HuH-7.5 (cell line): ENCODE measurements around the gene ALDH1A2.
"Not testable (repeated sequence)": the region's sequence is repeated elsewhere in the genome, so short reads cannot be mapped to it uniquely, and the experiment has no call there.

Experiments
- DNase-seq: peaks from one replicate; pipeline ENCODE4 v3.0.0; 2011; ENCODE audit warnings: low spot score

Gene ALDH1A2

DNA sequence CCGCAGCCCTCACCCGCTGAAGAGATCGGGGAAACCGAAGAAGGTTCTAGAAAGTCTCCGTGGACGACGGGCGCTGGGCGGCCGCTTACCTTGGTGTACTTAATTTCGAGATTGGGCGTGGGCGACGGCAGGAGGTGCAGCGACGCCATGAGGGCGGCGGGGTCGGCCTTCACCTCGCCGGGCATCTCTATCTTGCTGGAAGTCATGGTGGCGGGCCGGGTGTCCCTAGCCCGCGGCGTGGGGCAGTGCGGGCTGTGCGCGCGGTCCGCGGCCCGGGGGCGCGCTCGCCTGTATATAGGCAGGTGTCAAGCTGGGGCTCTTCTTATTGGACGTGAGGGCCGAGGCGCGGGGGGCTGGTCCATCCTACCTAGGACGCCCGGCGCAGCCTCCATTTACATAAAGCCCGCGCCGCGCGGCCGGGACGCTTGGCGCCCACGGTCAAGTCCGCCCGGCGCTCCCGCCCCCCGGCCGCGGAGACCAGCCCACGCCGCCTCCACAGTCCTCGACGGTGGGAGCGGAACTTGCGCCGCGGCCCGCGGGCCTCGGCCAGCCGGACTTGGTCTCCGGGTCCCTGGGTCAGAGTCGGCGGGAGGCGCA lies at the start of gene ALDH1A2:
TSS of gene ALDH1A2 (minus strand) at position 267 of the 597 bp plus-strand sequence. CDS start at position 206, 61 bp downstream.
- DNase-seq = no peak

DNA sequence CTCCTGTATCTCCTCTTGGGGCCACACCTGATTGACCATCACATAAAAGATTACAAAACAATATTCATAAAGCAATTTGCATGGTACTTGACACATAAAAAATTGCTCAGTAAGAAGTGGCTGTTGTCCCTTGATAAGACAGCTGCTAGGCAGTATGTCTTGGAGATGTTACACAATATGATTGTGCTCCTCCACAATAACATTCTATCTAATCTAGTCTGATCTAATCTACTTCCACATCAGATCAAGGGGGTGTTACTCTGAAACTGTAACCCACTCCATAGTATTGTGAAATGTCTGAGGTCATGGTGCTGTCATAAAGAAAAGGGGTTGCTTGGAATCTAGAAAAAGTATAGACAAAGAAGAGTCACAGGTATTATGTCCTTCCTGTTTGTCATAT lies 49.3 kb upstream of the ALDH1A2 start:
- DNase-seq = no peak

DNA sequence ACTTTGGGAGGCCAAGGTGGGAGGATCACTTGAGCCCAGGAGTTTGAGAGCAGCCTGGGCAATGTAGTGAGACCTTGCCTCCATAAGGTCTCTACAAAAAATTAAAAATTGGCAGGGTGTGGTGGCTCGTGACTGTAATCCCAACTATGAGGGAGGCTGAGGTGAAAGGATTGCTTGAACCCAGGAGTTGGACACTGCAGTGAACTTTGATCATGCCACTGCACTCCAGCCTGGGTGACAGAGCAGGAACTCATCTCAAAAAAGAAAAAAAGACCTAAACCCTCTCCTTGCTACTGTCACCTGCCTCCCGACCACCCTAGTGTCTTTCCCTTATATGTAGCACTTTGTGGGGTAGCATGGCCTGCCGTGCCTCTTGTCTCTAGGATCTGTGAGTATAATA lies 48.9 kb upstream of the ALDH1A2 start:
- DNase-seq = no peak

DNA sequence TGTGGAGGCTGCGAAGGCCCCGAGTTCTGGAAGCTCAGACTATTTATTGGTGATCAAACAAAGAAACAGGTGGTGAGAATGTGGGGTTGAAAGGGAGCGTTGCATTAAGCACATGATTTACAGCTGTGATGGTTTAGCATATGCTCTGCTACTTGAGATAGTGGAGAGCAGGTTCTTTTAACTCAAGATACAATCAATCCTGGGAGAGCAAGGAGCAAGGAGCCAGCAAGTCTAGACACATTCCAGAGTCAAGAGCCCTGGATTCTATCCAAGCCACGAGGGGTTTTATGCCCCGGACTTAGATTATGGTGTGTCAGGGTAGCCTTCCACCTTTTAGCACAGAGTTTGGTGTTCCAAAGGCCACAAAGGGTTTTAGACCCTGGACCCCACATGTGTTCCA lies 47.8 kb upstream of the ALDH1A2 start:
- not testable (repeated sequence) for DNase-seq

DNA sequence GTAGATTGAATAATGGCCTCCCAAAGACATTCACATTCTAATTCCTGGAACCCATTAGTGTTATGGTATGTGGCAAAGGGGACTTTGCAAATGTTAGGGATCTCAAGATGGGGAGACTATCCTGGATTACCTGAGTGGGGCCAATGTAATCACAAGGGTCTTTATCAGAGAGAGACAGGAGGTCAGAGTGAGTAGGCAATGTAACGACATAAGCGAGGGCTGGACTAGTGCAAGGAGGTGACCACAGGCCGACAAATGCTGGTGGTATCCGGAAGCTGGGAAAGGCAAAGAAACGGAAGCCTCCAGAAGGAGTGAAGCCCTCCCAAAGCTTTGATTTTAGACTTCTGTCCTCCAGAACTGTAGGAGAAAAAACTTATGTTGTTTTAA lies 46.2 kb upstream of the ALDH1A2 start:
- DNase-seq = no peak

DNA sequence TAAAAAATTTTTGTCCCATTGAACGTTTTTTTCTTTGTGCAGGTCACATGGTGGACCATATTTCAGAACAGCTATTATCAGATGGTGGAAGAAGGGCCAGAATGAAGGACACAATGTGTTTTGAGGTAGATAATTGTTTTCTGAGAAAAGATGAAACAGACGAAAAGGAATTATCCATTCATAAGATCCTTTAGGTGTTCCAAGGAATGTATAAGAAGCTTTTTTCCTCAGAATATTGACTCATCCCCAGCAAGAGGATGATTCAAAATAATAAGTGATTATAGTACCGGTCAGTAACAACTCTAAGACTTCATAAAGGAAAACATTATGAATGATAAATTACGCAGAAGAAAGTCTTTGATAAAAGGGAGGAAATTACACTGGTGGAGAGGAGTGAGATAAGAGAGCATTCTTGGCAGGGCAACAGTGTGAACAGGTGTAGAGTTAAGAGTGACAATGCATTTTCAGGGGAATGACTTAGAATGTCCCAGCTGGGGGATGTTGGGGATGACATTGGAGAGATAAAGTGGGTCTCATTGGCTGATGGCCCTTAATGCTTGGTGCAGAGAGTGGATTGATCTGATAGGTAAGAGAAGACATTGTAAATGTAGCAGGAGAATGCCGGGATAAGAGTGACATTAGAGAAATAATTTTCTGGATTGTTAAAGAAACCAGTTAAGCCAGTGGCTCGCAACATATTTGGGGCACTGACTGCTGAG lies 45.6 kb upstream of the ALDH1A2 start:
- DNase-seq = no peak

DNA sequence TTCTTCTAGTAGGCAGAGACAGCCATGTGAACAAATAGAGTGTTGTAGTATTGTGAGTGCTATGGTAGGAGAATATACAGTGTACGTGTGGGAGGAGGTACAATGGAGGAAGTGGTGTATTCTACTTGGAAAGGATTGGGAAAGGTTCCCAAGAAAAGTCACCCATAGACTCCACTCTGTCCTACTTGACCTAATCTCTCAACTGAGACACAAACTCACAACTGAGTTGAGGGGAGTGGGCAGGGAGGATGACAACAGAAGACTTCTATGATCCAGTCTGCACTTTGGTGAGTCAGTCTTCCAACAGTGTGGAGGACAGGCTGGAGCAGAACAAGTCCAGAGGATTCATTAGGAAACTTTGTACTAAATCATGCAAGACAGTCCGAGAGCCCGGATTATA lies 43.9 kb upstream of the ALDH1A2 start:
- DNase-seq = no peak

DNA sequence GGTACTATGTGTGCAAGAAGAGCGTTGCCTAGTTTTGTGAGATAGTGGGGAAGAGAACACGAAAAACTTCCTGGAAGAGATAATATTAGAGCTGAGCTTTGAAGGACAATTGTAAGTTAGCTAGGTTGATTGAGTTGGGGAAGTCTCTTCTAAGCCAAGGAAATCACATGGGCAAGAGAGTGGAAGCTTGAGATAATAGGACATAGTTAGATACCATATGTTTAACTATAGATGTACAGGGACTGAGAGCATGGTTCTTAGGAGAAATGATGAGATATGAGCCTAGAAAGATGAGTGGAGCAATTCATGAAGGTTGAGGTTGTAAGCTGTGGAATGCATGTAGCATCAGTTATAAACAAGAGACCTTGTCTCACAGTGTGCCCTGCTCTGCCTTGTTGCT lies 42.6 kb upstream of the ALDH1A2 start:
- DNase-seq = no peak

DNA sequence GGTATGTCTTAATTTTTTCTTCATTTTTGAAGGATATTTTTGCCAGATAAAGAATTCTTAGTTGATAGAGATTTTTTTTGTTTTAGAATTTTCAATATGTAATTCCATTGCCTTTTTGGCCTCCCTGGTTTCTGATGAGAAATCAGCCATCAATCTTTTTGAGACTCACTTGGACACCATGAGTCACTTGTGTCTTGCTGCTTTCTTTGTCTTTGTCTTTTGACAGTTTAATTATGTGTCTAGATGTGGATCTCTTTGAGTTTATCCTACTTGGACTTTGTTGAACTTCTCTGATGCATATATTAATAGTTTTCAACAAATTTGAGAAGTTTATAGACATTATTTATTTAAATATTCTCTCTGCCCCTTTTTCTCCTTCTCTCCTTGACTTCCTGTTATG lies 38.0 kb upstream of the ALDH1A2 start:
- DNase-seq = no peak

DNA sequence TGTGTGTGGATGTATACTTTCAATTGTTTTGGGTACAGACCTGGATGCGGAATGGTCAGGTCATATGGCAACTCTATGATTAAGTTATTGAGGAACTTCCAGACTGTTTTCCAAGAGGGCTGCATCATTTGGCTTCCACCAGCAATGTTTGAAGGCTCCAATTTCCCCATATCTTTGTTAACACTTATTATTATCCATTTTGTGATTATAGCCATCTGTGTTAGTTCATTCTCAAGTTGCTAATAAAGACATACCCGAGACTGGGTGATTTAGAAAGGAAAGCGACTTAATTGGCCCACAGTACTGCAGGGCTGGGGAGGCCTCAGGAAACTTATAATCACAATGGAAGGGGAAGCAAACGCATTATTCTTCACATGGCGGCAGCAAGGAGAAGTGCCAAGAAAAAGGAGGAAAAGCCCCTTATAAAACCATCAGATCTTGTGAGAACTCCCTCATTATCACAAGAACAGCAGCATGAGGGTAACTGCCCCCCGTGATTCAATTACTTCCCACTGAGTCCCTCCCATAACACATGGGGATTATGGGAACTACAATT lies 31.1 kb upstream of the ALDH1A2 start:
- DNase-seq = no peak

DNA sequence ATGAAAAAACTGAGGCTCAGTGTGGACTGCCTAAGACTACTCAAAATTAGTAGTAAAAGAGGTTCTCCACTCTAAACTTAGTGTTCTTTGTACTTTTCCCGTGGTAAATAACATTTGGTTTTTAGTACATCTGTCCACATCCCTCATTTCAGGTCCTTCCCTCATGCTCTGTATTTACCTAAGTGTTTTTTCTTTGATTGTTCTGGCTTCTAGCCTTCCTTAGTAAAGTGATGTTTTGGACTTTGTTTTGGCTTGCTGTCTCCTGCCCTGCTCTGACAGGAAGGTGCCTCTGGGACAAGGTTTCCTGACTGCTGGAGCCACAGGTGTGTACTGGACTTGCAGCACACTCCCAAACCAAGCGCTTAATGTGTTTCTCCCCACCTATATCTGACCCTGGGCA lies 29.9 kb upstream of the ALDH1A2 start:
- DNase-seq = no peak

DNA sequence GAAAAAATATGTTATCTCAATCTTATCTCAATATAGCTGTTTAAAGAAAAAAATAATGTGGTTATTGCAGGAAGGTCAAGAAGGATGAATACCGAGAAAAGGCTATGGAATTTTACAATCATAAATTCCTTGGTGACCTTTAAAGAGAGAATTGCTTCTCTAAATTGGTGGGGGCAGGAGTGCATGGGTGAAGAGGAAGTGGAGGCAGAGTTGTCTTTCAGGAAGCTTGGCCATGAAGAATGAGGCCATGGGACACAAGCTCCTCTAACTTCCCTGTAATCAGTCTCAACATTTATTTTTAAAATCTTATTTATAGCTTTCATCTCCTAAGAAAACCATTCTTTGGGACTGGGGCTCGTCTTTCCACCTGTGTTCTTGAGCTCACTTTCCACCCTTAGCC lies 22.4 kb upstream of the ALDH1A2 start:
- no peak for DNase-seq

DNA sequence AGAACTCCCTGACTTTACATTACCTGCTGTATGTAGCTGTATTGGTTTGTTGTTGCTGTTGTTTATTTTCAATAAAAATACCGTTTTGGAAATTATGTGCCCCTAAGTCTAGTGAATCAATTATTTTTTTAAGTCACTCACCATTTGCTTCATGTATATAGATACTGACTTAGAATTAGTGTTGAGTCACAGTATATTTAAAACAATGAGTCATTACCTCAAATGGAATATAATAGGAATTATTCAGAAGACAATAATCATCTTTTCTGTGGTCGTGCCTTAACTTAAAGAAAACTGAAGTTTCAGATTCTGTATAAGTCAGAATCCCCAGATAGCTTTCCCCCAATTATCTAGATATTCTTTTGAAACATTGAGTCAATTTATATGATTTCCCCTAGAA lies 21.0 kb upstream of the ALDH1A2 start:
- no peak for DNase-seq

DNA sequence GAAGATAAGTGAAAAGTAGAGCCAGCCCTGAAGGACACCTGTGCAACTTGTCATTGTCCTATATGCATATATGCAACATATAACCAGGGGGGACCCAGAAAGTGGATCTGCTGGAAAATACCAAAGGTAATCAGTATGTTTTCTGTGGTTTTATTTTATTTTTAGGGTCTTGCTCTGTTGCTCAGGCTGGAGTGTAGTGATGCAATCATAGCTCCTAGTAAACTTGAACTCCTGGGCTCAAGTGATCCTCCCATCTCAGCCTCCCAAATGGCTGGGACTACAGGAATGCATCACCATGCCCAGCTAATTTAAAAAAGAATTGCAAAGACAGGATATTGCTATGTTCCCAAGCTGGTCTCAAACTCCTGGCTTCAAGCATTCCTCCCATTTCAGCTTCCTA lies 18.0 kb upstream of the ALDH1A2 start:
- DNase-seq = no peak

DNA sequence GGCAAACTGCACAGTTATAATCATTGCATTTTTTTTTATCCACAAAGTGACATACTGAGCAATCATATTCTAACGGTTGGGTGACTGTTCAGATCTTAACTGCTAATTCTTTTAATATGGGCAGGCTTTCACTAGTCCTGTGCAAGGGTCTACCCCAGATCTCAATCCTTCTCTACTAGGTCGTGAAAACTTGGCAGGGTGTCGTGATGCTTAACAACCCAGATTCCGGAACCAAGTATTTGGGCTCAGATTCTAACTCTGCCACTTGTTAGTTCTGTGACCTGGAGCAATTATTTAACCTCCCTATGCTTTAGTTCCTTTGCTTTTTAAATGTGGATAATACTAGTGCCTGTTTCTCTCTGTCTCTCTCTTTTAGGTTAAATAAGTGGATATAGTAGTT lies 16.4 kb upstream of the ALDH1A2 start:
- DNase-seq = no peak

DNA sequence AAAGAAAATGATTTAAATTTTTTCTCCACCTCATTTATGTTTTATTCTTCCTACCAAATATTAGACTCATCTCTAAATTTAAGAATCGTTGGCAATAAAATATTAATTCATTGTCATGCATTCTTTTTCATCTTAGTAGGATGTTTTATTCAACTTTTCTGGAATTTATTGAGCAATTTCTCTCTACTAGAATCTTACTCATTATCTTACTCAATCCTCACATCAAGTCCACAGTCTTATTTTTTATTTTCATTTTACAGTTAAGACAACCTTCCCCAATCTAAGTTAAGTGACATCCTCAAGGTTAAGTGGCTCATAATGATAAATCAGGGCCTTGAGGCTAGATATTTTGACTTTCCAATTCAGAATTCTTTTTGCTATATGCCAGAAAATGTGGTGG lies 15.9 kb upstream of the ALDH1A2 start:
- no peak for DNase-seq

DNA sequence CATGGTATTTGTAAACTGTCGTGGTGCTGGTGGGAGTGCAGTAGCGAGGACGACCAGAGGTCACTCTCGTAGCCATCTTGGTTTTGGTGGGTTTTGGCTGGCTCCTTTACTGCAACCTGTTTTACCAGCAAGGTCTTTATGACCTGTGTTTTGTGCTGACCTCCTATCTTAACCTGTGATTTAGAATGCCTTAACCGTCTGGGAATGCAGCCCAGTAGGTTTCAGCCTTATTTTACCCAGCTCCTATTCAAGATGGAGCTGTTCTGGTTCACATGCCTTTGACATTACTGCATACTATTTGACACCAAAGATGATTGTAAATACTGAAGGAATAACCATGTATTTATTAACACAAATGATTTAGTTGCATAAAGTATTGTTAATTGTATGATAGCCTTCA lies 15.4 kb upstream of the ALDH1A2 start:
- DNase-seq = not testable (repeated sequence)

DNA sequence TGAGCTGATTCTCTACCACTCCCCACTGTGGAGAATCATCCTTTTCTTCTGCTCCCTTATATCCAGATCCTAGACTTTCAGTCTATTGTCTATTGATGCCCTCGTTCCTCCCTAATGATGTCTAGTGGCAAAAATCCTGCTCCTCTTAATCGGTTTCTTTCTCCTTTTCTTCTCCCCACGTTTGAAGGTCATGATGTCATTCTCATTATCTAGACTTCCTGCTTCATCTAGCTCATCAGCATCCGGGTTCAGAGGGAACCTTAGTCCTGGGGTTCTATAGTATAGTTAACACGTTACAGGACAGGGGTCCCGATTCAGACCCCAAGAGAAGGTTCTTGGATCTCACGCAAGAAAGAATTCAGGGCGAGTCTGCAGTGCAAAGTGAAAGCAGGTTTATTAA lies 14.9 kb upstream of the ALDH1A2 start:
- DNase-seq = no peak

DNA sequence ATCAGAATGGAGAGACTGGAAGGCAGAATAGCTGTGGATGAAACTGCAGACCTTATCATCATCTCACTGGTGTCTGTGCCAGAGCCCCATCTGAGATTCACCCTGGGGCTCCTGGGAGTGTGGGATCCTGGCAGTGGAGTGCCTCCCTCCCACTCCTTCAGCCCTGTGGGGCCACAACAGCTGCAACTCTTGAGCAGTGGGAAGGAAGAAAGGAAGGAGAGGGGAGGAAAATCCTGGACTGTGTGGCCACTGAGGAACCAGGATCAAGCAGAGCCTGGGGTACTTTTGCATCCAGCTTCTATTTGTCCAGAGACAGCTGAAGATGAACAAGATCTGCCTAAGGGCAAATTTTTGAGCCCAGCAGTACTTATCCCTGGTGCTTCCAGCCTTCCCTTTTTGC lies 13.1 kb upstream of the ALDH1A2 start:
- DNase-seq = no peak

DNA sequence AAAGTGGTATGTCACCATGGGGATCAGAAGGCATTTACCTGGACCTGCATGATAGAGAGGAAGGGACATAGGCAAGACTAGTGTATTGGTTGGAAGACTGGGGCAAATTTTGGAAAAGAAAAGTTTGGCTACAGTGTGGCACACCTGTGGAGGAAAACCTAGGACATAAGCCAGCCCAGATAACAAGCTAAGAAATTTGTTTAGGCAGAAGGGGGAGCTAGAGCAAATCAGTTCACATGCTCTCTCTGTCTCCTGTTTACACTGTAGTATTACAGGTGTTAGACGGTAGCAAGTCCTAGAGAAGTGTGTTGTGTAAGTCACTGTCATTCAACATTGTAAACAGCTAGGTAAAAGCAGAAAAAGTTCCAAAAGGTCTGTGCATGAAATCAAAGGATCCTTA lies 11.9 kb upstream of the ALDH1A2 start:
- DNase-seq = no peak

DNA sequence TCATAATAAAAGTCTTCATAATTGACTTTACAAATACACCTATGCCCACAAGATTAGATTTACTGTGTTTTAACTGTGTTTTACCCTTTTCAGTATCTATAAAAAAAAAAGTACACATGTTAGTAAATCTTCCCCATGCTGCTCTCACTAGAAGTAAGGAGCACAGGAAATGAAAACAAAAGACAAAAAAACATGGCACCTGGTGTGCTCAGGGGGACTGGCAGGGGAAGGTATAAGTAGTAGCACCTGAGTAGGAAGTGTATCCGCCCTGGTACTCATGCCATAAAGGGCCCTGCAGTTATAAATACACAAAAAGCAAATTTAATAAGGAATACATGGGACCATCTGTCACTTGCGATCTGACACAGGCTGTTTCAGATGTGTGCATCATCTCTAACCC lies 8.9 kb upstream of the ALDH1A2 start:
- no peak for DNase-seq

DNA sequence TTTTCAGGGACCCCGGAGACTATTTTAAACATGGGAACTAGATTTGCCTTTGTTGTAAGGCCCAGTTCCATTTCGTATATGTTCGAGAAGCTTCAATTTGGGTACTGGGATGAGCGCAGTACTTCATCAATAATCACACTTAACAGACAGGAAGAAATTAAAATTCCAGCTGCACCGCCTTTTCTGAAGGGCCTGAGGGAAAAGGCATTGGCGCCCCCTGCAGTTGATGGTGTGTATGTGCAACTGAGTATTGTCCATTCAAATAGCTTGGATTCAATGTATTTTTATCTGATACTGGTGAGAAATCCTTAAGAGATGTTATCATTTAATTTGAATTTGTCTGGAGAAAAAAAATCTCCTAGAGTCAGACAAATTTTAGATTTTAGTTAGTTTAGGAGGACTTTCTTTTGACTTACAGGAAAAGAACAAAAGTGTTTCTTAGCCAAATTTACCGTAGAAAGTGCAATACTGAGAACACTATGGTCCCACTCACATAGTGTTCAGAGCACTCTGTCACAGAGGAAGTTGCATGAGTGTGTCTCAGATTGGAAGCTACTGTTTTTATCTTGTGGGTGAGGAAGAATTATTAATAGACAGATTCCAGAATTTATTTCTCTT lies 5.4 kb upstream of the ALDH1A2 start:
- DNase-seq = peak; percentile 23

DNA sequence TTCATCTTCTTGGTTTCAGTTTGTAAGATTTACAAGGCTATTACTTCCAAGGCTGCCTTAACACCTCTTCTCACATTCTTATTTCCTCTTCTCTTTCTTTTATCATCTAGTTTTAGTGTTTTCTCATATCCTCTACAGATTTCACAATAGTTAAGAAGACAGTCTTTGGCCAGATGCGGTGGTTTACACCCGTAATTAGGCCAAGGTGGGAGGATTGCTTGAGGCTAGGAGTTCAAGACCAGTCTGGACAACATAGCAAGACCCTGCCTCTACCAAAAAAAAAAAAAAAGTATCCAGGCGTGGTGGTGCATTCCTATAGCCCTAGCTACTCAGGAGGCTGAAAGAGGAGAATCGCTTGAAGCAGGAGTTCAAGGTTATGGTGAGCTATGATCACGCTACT lies 3.5 kb upstream of the ALDH1A2 start:
- DNase-seq = no peak
